ENCODE data around the gene MTFMT. TPM values are rescaled to one million over a fixed set of nuclear protein-coding genes. Genes with fewer than 3 reads are reported as not detected.

Gene MTFMT
- total and polyA plus RNA-seq, 2 of the 13 experiments (the other 11 are each of a cell fraction or from before 2014, with no cell fraction given) = 9.9 to 23.2 TPM

DNA sequence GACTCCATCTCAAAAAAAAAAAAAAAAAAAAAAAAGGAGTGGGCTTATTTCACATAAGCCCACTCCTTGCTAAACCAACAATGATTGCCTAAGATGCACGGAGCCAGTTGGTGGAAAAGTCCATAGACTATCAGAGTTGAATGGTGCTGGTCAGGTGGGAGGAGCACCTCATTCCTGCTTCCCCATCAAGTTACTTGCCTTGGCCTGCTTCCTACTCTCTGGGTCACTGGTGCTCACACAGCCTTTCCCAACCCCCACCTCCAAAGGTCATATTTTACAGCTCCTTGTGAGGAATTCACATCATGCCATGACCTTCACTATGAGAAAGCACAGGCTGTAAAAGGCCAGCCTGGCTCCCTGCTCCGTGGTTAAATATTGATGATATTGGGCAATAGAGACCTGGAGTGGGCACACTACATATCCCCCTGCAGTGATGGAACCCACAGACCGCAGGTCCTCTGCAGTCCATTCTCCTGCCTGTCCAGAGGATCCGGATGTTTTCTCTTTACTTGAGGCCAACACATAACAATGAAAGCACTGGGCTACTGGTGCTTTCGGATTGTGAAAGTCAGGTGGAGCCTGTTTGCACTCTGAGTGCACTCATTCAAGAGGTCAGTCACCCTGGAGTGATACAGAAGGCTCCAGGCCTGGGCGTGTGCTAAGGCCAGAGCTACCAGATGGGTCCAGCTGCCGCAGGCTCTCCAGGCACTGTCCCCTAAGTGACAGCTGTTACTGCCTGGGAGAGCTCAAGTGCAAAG, 15.5 kb upstream of the MTFMT start, which contains the start of gene SLC51B (continued):
- TF ChIP-seq HOMEZ (CRISPR knock-in tag; IDR thresholded peaks at IDR 0.05; ENCODE audit: low read depth) (peak; percentile 78), ZNF792 (CRISPR knock-in tag; IDR thresholded peaks at IDR 0.05) (peak; percentile 22; the same call in 1 of the 2 replicates), ARID5B (CRISPR knock-in tag; IDR thresholded peaks at IDR 0.05) (peak; percentile 85), MED8 (CRISPR knock-in tag; IDR thresholded peaks at IDR 0.05; ENCODE audit: insufficient replicate concordance) (peak; percentile 68), CBX5 (CRISPR knock-in tag; IDR thresholded peaks at IDR 0.05; ENCODE audit: borderline replicate concordance) (peak; percentile 88; the same call in 1 of the 2 replicates), NRL (CRISPR knock-in tag; IDR thresholded peaks at IDR 0.05; ENCODE audit: borderline replicate concordance) (peak; percentile 83; the same call in 1 of the 2 replicates), PBX2 (CRISPR knock-in tag; IDR thresholded peaks at IDR 0.05) (peak; percentile 32; the same call in 1 of the 2 replicates), ZHX1 (CRISPR knock-in tag; IDR thresholded peaks at IDR 0.05; ENCODE audit: low read depth) (no peak; the same call in 1 of the 2 replicates), TBX3 (IDR thresholded peaks at IDR 0.05; ENCODE audit: borderline replicate concordance) (0 out of 2 replicates have a peak, but pooled peaks have one; percentile 54), TOPORS (CRISPR knock-in tag; IDR thresholded peaks at IDR 0.05) (0 out of 2 replicates have a peak, but pooled peaks have one; percentile 8), ZGPAT (CRISPR knock-in tag; IDR thresholded peaks at IDR 0.05) (peak; percentile 74; the same call in 1 of the 2 replicates)
